Heart right ventricle (tissue), 16 donors: ENCODE data around the gene HMCN2. TPM values are rescaled to one million over a fixed set of nuclear protein-coding genes. Genes with fewer than 3 reads are reported as not detected.
A peak's percentile ranks its signal among the peaks of the same experiment; 100 is the strongest.

Experiments
- ATAC-seq, 8 donors: fragments of 200-7000 bp; cut with Tn5 transposase; one replicate each; pipeline ENCODE4 v1.9.1; 2020; ENCODE audit warnings: mild to moderate bottlenecking in 8 of 8, moderate library complexity in 8 of 8, moderate number of reproducible peaks in 1 of 8
- DNase-seq, 2 donors: peaks; one replicate each; pipeline ENCODE4 v3.0.0-alpha.2; 2020
- H3K27ac ChIP-seq, 10 donors: fragments of 200-600 bp; sonication (generic) in 2 of 10; one replicate each; pipeline versions ENCODE4 v1.5.0 to v1.8.0; 2020 to 2022; ENCODE audit warnings: mild to moderate bottlenecking in 3 of 10
- H3K27me3 ChIP-seq, 7 donors: fragments of 200-600 bp; one replicate each; pipeline ENCODE4 v1.8.0; 2021 to 2022; ENCODE audit warnings: mild to moderate bottlenecking in 2 of 7
- H3K36me3 ChIP-seq, 9 donors: fragments of 200-600 bp; sonication (generic) in 1 of 9; one replicate each; pipeline versions ENCODE4 v1.5.0 to v1.8.0; 2020 to 2022; ENCODE audit warnings: mild to moderate bottlenecking in 2 of 9
- H3K4me1 ChIP-seq, 9 donors: fragments of 200-600 bp; sonication (generic) in 1 of 9; one replicate each; pipeline versions ENCODE4 v1.5.0 to v1.8.0; 2020 to 2022; ENCODE audit warnings: mild to moderate bottlenecking in 4 of 9
- H3K4me3 ChIP-seq, 10 donors: fragments of 200-600 bp; sonication (generic) in 2 of 10; one replicate each; pipeline versions ENCODE4 v1.5.0 to v1.8.0; 2020 to 2022; ENCODE audit warnings: mild to moderate bottlenecking in 7 of 10, moderate library complexity in 2 of 10
- H3K9me3 ChIP-seq, 11 donors: fragments of 200-600 bp in 10 of 11; sonication (generic) in 2 of 11; one replicate each; pipeline versions ENCODE4 v1.5.0 to v1.8.0; 2013 to 2022; ENCODE audit warnings: mild to moderate bottlenecking in 2 of 11, control low read depth in 1 of 11, moderate library complexity in 1 of 11
- CTCF ChIP-seq, 9 donors: fragments of 200-600 bp; sonication (generic) in 2 of 9; IDR thresholded peaks; one replicate each; pipeline versions ENCODE4 v1.5.0 to v1.8.0; 2021 to 2022; ENCODE audit warnings: antibody characterized with exemption in 9 of 9, mild to moderate bottlenecking in 5 of 9, moderate library complexity in 1 of 9
- WGBS, 2 donors: extraction: QIAGEN DNeasy Blood & Tissue Kit; methylation state at CpG; one replicate each; pipeline ENCODE4 v1.1.7; 2013; ENCODE audit warnings: inconsistent platforms in 1 of 2; 5-methylcytosine and 5-hydroxymethylcytosine counted together
- intact Hi-C, 10 donors: fragments of 100-400 bp; cut with DNase I; formaldehyde crosslinking; loops; one replicate each; pipeline versions ENCODE4 v1.11.1 to v1.14.2; 2022
- polyA plus RNA-seq, 2 donors: library from polyadenylated mRNA; stranded (reverse); fragments of 200-250 nt; gene quantifications; one replicate each; pipeline ENCODE4 v1.2.3, GENCODE V29; 2013
- total RNA-seq, 10 donors: library from RNA; stranded (reverse); fragmentation: NEBNext Ultra II Directional in 3 of 10; extraction: Animal tissue kit (Norgen Biotek cat#: 25700) in 3 of 10; gene quantifications; one replicate each; pipeline versions ENCODE4 v1.2.1 to v1.2.4, GENCODE V29; 2021 to 2023
- donor health status: Arrhythmogenic right ventricular cardiomyopathy.
- donor health status: ischemic (EF 13 %, LVEDD 7.1; RV severe dilation, severe dysfunction).
- donor health status: healthy with polysubstance abuse.
- donor health status: DM: no; HTN: yes; CAD: no.
- donor health status: DM: no; HTN: no; CAD: no.
- donor health status: ischemic (EF 25% LVEDD 6.9; RV normal size, moderate dysfunction).
- donor health status: ischemic (EF 25% LVEDD 5.7; RV mildly dilated, moderate dysfunction).
- donor health status: healthy.
- donor health status: DM: yes; HTN: yes; CAD: no.
- donor health status: Ischemic cardiomyopathy.
- donor health status: ischemic (EF 35%, LVEDD 5.7; RV mildly dilated, moderate dysfunction).
- donor health status: nonischemic (EF 11% LVEDD 7.7; RV severe dilation, severe dysfunction).
- donor health status: DM: yes; HTN: yes; CAD: no.
- donor health status: PGD.
- donor health status: ischemic (EF 29% LVEDD 5.4; RV normal size, mild dysfunction).
- donor health status: nonischemic (EF 23%, LVEDD 6.1; RV moderate dilation, normal function).

Gene HMCN2
- total and polyA plus RNA-seq, 12 donors: 2.6 to 10.2 (median 4.9) TPM

GRCh38 chr9:130461218-130461630, 195.7 kb downstream of the HMCN2 start:
- TF ChIP-seq CTCF (IDR thresholded peaks at IDR 0.05): peak; percentile 89 to 97 (median 94)
- whole genome bisulfite sequencing, 2 donors: 21 to 22% methylated on average over 22 of the region's 22 CpGs
- H3K4me3 ChIP-seq: no peak overlapping the region
- ATAC-seq (peak; percentile 36 to 75 (median 64)), DNase-seq (peak; percentile 48 to 69)
- no peaks in the 10 kb centered on the region for H3K9me3 ChIP-seq
- no peak overlapping the region for H3K27ac ChIP-seq
- H3K4me1 ChIP-seq: peaks cover 0 to 24% (median 11%) of the 10 kb centered on the region in 9 donors
- H3K27me3 ChIP-seq: peaks cover 0 to 4% (median 0%) of the 10 kb centered on the region in 7 donors
- intact Hi-C loops: loop anchor here (1.0 to 10.0 kb wide), 6 partner anchors 114 to 584 kb away; partner anchors contain the start of gene FUBP3 (in 1 of the 10)
- peaks cover 0 to 47% (median 1%) of the 10 kb centered on the region in 9 donors for H3K36me3 ChIP-seq

GRCh38 chr9:130461731-130462130, 196.2 kb downstream of the HMCN2 start:
- H3K4me1 ChIP-seq: peaks cover 0 to 24% (median 11%) of the 10 kb centered on the region in 9 donors
- peaks cover 0 to 9% (median 0%) of the 10 kb centered on the region in 7 donors for H3K27me3 ChIP-seq
- no peak overlapping the region for H3K27ac ChIP-seq
- DNase-seq (no peak), ATAC-seq (no peak)
- TF ChIP-seq CTCF (IDR thresholded peaks at IDR 0.05): no peak
- H3K4me3 ChIP-seq: no peak overlapping the region
- WGBS, 2 donors: 81 to 83% methylated on average over 11 of the region's 11 CpGs
- peaks cover 0 to 52% (median 3%) of the 10 kb centered on the region in 9 donors for H3K36me3 ChIP-seq
- no peaks in the 10 kb centered on the region for H3K9me3 ChIP-seq
- intact Hi-C loops: loop anchor here (1.0 to 10.0 kb wide), 6 partner anchors 113 to 583 kb away; partner anchors contain the start of gene FUBP3 (in 1 of the 10)

GRCh38 chr9:130462685-130463540, 197.4 kb downstream of the HMCN2 start:
- WGBS, 2 donors: 92 to 94% methylated on average over 27 of the region's 27 CpGs
- DNase-seq: no peak
- Histone ChIP-seq H3K9me3 (no peaks in the 10 kb centered on the region), H3K27ac (no peak overlapping the region), H3K36me3 (peaks cover 0 to 62% (median 3%) of the 10 kb centered on the region in 9 donors), H3K27me3 (peaks cover 0 to 21% (median 0%) of the 10 kb centered on the region in 7 donors), H3K4me3 (no peak overlapping the region), H3K4me1 (peaks cover 0 to 24% (median 11%) of the 10 kb centered on the region in 9 donors)
- ATAC-seq: no peak
- intact Hi-C loops: loop anchor here in 1 of 10 donors (10.0 kb wide), 2 partner anchors 112 to 582 kb away; partner anchors contain the start of gene FUBP3
- TF ChIP-seq CTCF (IDR thresholded peaks at IDR 0.05): no peak
